Stimulated activated CD8-positive, alpha-beta memory T cell treated with anti-CD3 and anti-CD28 coated beads, Interleukin-4, amount 100 ng/mL, for 4 hours (primary cell): ENCODE results near the gene CEP89.
"Not testable (repeated sequence)": the region's sequence is repeated elsewhere in the genome, so short reads cannot be mapped to it uniquely, and the experiment has no call there.

Source experiments
- DNase-seq, 2 donors: peaks; one replicate each; pipeline ENCODE4 v3.0.0-alpha.2; 2020; ENCODE audit warnings: low read depth in 2 of 2, low spot score in 1 of 2

The CEP89 gene

DNA sequence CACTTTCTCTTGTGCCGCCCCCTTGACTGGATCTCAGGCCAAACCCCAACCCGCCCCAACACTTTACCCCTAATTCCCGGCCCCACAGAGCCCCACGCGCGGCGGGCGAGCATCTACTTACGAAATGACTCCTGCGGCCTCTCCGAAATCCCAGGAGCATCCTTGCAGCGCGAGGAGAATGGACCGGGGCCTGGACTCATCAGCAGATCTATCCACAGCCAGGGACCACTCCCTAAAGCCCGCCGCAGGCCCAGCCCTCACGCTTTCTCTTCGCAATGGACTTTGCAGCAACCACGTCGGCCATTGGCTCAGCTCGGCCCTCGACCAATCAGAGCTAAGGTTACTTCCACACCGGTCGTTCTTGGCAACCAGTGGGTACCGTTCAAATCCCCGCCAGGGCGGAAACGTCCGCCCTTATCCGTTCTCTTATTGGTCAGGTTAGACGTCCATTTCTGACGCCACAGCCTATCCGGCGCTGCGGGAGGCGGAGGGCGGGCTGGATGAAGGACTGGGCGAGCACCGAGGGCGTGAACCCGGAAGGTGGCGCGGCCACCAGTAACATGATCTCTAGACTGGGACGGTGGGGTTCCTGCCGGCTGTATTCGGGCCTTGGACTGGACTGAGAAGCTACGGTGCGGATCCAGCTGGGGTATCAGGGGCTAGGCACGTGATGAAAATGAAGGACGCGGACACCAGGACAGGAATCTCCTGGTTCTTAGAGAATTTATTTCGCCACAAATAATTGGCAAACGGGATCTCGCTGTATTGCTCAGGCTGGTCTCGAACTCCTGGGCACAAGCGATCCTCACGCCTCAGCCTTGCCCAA is at the start of gene CEP89, which contains the start of gene FAAP24:
CEP89 (minus strand) TSS at position 244 of the 826 bp plus-strand sequence; CDS start at position 160, 84 bp downstream.
FAAP24 (plus strand) TSS at position 528 of the 826 bp plus-strand sequence. CDS start 955 bp downstream, outside the sequence.
- peak; percentile 93 to 95 for DNase-seq

DNA sequence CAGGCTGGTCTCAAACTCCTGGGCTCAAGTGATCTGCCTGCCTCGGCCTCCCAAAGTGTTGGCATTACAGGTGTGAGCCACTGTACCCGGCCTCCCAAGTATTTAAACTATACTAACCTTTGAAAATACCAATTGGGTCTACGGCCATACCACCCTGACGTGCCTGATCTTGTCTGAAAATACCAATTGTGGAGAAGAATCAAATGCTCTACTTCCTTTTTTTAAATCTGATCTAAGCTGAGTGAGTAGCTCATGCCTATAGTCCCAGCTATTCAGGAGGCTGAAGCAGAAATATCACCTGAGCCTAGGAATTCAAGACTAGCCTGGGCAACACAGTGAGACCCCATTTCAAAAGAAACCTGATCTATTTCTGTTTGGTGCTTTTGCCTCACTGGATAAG is 39.1 kb upstream of the CEP89 start:
- DNase-seq = not testable (repeated sequence)

- no peak for DNase-seq
Measured at GRCh38 chr19:33008738-33009137, 37.0 kb upstream of the CEP89 start.

GRCh38 chr19:33005440-33005839 is 33.7 kb upstream of the CEP89 start:
- no peak for DNase-seq

GRCh38 chr19:33003424-33004024 is 31.8 kb upstream of the CEP89 start:
- not testable (repeated sequence) for DNase-seq

- not testable (repeated sequence) for DNase-seq
Measured at GRCh38 chr19:33002126-33002865, 30.5 kb upstream of the CEP89 start.

GRCh38 chr19:33000910-33001309 is 29.2 kb upstream of the CEP89 start:
- no peak for DNase-seq

GRCh38 chr19:33000510-33000909 is 28.8 kb upstream of the CEP89 start:
- DNase-seq = no peak

DNA sequence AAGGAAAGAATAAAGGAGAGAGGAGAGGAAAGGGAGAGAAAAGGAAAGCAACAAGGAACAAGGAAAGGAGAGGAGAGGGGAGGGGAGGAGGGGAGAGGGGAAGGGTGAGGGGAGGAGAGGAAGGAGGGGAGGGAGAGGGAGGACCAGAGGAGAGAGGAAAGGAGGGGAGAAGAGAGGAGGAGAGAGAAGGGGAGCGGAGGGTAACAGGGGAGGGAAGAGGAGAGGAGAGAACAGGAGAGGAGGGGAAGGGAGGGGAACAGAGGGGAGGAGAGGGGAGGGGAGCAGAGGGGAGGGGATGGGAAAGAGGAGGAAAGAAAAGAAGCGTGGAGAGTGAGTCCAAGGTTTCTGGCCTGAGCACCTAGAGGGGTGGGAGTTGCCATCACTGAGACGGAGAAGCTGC is 27.0 kb upstream of the CEP89 start:
- DNase-seq = no peak

- no peak for DNase-seq
Measured at GRCh38 chr19:32997716-32998355, 26.1 kb upstream of the CEP89 start.

DNA sequence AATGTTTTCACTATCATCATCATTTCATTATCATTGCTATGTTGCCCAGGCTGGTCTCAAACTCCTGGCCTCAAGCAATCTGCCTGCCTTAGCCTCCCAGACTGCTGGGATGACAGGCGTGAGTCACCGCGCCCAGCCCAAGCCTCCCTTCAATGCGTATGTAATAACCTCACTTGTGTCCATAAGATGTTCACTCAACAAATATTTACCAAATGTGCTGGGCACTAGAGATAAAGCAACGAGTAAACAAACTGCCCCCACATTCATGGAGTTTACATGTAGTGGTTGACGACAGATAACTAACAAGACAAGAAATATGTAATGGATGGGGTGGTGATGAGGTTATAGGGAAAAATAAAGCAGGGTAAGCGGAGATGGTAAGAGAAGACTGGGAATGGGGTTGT is 25.3 kb upstream of the CEP89 start:
- DNase-seq = not testable (repeated sequence)

DNA sequence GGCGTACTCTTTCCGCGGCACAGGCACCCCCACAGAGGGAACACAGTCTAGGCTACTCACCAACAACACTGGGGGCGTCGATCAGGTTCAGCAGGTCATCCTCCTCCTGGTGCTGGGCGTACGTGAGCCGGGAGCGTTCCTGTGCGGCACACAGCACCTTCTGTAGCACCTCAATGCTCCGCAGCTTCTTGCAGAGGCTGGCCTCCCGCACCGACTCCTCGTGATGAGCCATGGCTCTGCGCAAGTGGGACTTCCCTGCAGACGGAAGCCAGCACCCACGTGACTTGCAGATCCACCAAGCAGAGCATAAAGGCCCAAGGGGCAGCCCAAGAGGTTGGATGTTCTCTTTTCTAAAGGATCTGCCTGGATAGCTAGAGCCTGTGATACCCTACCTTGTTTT is 24.2 kb upstream of the CEP89 start:
- DNase-seq = not testable (repeated sequence)

GRCh38 chr19:32988724-32989123 is 17.0 kb upstream of the CEP89 start:
- DNase-seq = no peak

GRCh38 chr19:32988254-32988653 is 16.5 kb upstream of the CEP89 start:
- DNase-seq = not testable (repeated sequence)

GRCh38 chr19:32982488-32982887 is 10.7 kb upstream of the CEP89 start:
- not testable (repeated sequence) for DNase-seq

DNA sequence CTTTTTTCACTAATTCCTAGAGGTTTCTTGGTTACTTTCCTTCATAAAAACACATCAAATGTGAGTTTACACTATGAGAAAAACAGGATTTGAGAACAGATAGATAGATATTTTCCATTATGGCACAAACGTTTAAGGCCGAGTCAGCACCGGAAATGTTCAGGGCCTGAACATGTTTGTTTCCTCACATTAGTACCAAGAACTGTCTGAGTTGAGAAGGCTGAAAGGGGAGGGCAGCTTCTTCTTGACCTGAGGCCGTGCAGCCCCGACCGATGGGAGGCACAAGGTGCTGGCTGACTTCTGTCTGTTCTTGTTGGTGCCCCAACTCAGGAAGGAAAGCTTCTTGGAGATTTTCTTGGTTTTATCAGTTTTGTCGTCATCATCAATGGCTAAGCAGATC is 8.0 kb upstream of the CEP89 start:
- DNase-seq = not testable (repeated sequence)

GRCh38 chr19:32977813-32978212 is 6.1 kb upstream of the CEP89 start:
- not testable (repeated sequence) for DNase-seq

DNA sequence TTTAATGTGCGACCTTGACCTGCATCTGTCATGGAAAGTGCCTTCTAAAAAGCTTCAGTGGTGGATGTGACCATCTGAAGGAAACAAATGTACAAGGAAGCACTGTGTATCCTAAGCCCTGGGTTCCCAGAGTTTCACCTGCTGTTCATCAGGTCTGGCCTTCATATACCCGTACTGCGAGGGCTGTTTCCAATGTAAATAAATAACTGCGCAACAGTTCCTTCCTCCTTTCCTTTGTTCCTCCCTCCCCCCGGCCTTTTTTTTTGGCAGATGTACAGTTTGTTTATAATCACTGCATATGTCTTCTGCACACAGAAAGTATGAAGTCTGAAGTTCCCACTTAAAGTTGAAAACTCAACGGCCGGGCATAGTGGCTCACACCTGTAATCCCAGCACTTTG is 5.5 kb upstream of the CEP89 start:
- DNase-seq = no peak

DNA sequence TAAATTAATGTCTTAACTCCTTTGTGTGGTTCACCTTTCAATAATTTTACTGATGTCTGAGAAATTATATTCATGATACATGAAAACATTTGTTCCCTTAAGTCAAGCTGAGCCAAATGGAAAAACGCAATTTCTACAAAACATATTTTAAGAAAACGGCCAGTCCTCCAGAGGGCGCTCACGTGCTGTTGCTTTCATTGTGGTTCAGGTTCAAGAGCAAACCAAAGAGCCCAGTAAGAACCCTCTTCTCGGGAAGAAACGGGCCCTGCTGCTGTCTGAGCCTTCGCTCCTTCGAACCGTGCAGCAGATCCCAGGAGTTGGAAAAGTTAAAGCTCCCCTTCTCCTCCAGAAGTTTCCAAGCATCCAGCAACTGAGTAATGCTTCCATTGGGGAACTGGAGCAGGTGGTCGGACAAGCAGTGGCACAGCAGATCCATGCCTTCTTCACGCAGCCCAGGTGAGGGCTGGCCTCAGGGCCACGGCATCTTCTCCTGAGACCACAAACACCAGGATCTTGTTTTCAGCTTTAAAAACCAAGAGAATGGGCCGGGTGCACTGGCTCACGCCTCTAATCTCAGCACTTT is 4.6 kb upstream of the CEP89 start:
- DNase-seq = peak; percentile 8 to 65

DNA sequence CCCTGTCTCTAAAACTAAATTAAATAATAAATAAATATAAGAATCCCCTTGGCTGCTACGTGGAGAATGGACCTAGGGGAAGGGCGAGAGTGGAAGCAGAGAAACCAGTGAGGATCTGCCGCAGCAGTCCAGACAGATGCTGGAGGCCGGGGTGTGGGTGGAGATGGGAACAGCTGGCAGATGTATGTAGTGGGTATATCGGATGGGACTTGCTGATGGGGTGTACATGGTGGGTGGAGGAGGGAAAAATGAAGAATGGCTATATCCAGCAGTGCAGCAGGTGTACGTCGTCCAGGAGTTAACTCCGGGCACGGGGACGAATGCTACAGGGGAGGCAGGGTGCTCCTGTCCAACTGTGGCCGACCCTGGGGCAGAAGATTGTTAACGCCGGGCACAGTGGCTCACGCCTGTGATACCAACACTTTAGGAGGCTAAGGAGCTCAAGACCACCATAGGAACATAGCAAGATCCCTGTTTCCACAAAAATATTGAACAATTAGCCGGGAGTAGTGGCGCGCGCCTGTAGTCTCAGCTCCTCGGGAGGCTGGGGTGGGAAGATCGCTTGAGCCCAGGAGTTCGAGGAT is 654 bp downstream of the CEP89 start:
- DNase-seq = no peak
